GM19438 (cell line): ENCODE results near the gene DYSF.

Experiments
- ATAC-seq: cut with Tn5 transposase; IDR thresholded peaks from one replicate; pipeline ENCODE4 v1.9.1; 2021; ENCODE audit warnings: low read depth; ENCODE audit not compliant: unreplicated experiment

DYSF gene

DNA sequence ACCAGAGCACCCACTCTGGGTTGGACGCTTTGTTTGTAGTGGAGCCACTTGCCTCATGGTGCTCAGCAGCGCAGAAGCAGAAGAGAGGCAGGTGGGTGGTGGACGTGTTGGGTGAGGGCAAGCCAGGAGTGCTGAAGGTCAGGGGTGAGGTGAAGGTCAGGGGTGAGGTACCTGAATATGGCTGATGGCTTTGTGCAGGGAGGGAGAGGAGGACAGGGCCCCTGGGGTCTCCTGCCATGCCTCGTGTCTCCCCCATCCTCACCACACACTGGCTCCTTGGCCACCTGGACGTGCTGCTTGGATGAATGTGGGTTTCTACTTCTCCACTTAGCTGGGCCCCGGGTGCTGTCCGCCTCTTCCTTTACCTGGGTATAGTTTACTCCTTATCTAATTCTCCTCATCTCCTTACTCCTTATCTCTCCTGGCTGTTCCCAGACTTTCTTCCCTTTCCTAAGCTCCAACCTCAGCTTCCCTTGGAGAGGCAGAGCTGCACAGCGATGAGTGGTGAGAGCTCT is 68.1 kb downstream of the DYSF start:
- ATAC-seq = no peak

- no peak for ATAC-seq
These were observed 71.1 kb downstream of the DYSF start for GRCh38 chr2:71524476-71524875.

GRCh38 chr2:71526141-71526540 is 72.8 kb downstream of the DYSF start:
- ATAC-seq = no peak

- ATAC-seq = no peak
These were observed 73.6 kb downstream of the DYSF start for GRCh38 chr2:71526975-71527374.

DNA sequence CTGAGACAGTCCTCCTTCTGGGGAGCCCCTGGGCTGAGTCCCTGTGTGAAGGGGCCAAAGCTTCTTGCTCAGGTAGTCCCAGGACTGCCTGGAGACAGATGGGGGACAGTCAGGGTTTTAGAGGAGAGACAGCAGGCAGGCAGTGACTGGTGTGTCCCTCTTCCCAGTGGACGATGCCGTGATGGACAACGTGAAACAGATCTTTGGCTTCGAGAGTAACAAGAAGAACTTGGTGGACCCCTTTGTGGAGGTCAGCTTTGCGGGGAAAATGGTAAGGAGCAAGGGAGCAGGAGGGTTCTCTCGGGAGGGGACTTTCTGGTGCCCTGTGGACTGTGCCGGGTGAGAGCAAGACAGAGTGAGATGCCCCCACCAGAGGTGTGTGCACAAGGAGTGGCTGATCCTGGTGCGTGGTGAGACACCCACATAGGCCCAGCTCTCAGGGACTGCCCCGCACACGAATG is 74.8 kb downstream of the DYSF start:
- no peak for ATAC-seq

- ATAC-seq = no peak
These were observed 75.4 kb downstream of the DYSF start for GRCh38 chr2:71528749-71529148.

DNA sequence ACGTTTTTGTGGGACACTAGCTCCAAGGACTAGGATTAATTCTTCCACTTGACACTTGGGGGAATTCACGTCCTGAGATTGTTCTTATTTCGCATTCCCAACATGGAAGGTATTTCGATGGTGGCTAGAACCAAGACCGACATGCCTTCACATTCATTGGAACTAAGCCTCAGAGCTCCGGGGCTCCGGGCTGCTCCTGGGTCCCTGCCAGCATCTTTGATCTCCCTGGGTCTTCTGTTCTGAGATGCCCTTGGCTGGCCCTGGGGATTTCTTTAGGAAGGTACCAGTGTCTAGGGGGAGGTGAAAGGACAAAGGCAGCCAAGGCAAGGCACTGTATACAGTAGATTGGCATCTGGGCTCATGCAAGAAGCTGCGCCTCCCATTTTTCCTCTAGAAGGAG is 76.8 kb downstream of the DYSF start:
- no peak for ATAC-seq

DNA sequence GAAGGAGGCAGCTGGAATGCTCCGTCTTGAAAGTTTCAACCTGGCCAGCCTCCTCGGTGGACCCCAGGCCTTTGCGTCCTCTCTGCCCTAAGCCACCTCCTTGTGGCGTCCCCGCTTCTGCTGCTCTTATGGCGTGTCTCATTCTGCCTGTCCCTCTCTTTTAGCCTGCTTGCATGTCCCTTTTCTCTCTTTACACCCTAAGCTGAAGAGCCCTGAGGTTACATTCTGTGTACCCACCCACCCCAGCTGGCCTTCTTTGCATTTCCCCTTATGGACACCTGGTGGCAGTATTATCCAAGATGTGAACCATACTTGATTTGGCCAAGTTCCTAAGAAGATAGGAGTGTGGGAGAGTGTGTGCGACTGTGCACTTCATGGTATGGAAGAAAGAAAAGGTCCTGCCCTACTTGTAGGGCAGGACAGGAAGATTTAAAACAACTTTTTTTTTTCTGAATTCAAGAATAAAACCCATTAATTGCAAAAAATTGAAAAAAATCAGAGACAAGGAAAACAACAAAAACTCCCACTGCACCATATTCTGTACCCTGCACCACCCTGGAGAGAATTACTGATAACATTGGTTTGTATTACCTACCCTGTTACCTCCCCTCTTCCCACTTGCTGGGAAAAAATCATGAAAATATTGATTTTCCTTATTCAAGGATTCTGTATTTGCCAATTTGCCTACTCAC is 77.4 kb downstream of the DYSF start:
- no peak for ATAC-seq

DNA sequence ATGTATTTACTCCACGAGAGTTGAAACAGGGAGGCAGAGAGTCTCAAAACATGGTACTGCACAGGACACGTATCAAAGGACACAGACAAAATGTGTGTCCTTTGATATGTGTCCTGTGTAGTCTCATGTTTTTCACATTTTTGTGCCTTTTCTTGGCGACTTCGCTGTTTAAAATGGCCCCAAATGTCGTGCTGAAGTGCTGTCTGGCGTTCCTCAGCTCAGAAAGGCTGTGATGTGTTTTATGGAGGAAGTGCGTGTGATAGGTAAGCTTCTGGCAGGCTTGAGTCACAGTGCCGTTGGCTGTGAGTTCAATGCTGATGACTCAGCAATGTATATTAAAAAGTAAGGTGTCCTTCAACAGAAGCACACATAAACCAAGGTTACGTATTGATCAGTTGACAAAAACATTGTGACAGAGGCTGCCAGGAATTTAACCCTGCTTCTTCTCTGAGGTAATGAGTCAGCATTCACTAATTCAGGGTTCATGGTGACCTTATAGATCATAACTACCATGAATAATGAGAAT is 78.2 kb downstream of the DYSF start:
- ATAC-seq = no peak

DNA sequence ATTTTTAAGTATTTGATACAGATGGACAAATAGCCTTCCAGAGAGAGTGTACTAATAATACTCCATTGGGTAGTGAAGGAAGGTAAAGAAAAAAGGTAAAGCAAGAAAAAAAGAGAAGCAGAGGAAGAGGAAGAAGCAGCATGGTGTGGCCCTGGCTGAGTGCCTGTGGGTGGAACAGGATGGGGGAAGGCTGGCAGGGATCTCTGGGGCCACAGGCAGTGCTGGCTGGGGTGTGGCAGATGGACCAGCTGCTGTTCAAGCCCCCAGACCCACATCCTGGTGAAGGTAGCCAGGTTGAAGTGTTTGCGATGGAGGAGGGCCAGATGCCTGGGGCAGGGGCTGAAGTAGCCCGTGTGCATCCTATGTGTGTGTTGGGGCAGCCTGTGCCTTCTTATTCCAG is 79.0 kb downstream of the DYSF start:
- no peak for ATAC-seq

GRCh38 chr2:71534201-71534600 is 80.8 kb downstream of the DYSF start:
- no peak for ATAC-seq

DNA sequence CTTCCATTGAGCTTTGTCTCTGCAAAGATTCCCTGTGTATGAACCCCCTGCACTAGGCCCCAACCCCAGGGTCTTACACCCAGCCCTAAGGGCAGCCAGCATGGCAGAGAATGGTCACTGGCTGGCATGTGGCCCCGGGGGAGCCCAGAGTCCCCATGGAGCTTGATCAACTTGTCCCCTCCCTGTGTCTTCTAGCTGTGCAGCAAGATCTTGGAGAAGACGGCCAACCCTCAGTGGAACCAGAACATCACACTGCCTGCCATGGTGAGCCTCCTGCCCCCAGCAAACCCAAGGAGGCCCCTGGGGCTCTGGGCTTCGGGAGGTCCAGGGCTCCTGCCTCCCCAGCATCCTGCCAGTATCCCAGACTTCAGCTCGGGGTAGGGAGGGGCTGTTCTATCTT is 81.5 kb downstream of the DYSF start:
- ATAC-seq = no peak

DNA sequence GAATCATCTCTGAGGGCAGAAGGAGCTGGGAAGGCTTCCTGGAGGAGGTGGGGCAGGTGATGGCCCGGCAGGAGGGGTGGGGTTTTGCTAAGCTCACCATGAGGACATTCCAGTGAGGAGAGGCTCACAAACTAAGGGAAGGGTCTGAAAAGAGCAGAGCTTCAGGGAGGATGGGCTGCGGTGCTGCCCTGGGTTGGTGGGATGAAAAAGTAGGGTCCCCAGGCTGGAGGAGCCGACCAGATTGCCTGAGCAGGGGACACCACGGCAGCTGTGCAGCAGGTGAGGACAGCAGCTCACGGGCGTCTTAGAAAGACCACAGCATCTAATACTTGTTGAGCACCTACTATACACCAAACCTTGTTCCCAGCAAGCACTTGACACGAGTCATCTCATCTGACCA is 82.2 kb downstream of the DYSF start:
- no peak for ATAC-seq

GRCh38 chr2:71536226-71536671 is 82.9 kb downstream of the DYSF start:
- no peak for ATAC-seq

DNA sequence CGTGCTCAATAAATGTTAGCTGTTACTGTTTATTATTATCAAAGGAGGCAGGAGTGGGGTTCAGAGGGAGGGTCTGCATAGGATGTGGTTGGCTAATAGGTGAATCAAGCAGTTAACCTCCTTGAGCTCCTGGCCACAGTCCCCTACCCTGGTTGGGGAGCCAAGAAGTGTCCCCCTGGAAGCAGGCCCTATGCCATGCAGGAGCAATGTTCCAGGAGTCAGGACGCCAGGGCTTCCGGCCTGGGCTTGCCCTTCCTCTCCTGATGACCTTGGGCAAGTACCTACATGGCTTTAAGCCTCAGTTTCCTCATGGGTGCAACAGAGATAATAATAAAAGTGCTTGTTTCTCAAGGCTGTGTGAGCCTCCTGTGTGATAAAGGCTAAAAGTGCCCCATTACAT is 84.9 kb downstream of the DYSF start:
- no peak for ATAC-seq

DNA sequence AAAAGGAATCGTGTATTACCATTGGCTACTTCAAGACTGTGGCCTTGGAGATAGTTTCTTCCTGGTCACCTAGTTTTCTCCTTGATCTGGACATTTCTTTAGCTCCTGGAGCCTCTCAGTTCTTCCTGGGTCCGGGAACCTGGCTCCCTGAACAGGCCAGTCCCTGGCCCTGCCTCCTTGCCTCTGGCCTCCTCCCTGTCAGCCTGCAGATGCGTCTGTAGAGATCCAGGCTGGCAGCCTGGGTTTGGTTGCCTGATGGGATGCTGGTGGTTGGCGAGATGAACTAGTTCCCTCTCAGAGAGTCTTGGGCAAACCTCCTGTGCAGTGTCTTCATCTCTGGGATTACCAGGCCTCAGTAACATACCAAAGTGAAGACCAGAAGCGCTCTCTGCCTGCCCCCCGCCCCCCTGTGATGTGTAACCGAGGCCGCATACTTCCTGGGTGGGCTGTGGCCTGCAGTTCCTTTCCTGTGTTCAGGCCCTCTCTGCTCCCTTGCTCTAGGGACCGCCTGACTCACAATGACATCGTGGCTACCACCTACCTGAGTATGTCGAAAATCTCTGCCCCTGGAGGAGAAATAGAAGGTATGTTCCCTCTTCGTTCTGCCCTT is 85.4 kb downstream of the DYSF start:
- no peak for ATAC-seq

DNA sequence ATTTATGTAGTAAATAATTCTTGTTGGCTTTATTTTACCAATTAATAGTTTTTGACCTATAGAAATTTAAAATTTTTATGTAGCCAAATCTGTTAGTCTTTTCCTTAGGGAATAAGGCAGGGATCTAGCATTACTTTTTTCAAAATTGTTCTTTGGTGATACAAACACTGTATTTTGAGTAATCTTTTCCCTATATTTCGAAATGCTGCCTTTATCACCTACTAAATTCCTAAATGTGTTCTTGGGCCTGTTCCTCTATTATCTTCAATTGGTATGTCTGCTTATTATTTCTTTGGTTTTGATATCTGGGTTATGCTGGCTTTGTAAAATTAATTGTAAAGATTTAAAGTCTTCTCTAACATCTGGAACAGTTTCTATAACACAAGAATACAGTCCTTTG is 87.5 kb downstream of the DYSF start:
- ATAC-seq = no peak

GRCh38 chr2:71544919-71545571 is 91.7 kb downstream of the DYSF start:
- no peak for ATAC-seq

DNA sequence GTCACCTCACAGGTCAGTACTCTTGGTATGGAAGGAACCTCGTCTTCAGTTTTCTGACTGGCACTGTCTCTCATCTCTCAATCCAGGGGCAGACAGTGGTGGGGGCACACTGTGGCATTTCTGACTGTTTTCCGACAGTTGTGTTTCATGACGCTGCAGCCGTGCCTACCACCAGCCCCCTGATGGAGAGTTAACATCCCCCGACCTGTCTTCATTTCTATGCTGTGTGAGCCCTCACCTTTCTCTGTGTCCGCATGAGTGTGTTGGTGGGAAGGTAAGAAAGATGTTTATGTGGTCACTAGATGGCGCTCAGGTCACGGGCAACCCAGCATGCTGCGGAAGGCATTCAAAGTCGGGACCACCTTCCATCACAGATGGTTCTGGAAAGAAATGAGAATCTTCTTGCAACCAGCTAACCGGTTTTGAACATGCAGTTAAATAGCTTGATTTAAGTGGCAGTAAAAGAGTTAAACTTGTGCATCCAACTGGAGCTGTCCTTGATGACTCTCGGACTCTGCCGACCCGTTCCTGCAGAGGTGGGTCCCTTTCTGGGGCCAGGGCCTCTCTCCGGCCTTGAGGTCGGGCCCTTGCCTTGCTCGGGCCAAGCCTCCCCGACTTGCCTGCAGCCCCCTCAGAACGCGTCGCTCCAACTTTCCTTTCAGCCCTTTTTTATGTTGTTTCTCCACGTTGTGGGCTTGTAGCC is 92.4 kb downstream of the DYSF start:
- no peak for ATAC-seq

- no peak for ATAC-seq
These were observed 92.9 kb downstream of the DYSF start for GRCh38 chr2:71546275-71546638.

GRCh38 chr2:71546777-71547281 is 93.5 kb downstream of the DYSF start:
- ATAC-seq = no peak
